Kidney (tissue), 14 donors: ENCODE measurements around the gene C10orf143. TPM values are rescaled to one million over a fixed set of nuclear protein-coding genes. Genes with fewer than 3 reads are reported as not detected.

Experiments used
- DNase-seq, 5 donors: peaks; one replicate each; pipeline ENCODE4 v3.0.0-alpha.2; 2013 to 2020
- FAIRE-seq: peaks from 2 replicates; lab custom pipeline; 2012; peaks lifted over from hg19 to GRCh38; lab: Jason Lieb, UNC
- H3K27ac ChIP-seq, 2 donors: one replicate each; pipeline ENCODE4 v1.7.0; 2013; ENCODE audit warnings: low read depth in 2 of 2, low read length in 2 of 2, inconsistent platforms in 1 of 2
- H3K27me3 ChIP-seq: one replicate; pipeline ENCODE4 v1.7.1; 2013; ENCODE audit warnings: low read length, inconsistent platforms; ENCODE audit not compliant: control insufficient read depth, insufficient read depth
- H3K36me3 ChIP-seq, 3 donors: one replicate each; pipeline versions ENCODE4 v1.7.0 to v1.7.1; 2013; ENCODE audit warnings: low read length in 3 of 3, control low read depth in 1 of 3, inconsistent platforms in 1 of 3; ENCODE audit not compliant: insufficient read depth in 3 of 3, control insufficient read depth in 2 of 3
- H3K4me1 ChIP-seq, 3 donors: one replicate each; pipeline versions ENCODE4 v1.7.0 to v1.7.1; 2013; ENCODE audit warnings: low read length in 3 of 3, inconsistent platforms in 1 of 3, low read depth in 1 of 3; ENCODE audit not compliant: control insufficient read depth in 2 of 3, insufficient read depth in 2 of 3
- H3K4me3 ChIP-seq, 3 donors: one replicate each; pipeline versions ENCODE4 v1.7.0 to v1.8.1; 2013; ENCODE audit warnings: low read length in 3 of 3, control low read depth in 1 of 3, inconsistent platforms in 1 of 3
- H3K9ac ChIP-seq, 3 donors: one replicate each; pipeline versions ENCODE4 v1.7.0 to v1.7.1; 2013; ENCODE audit warnings: low read length in 3 of 3, control low read depth in 1 of 3, inconsistent platforms in 1 of 3
- H3K9me3 ChIP-seq, 3 donors: one replicate each; pipeline versions ENCODE4 v1.7.0 to v1.7.1; 2013; ENCODE audit warnings: low read length in 3 of 3, control low read depth in 1 of 3, inconsistent platforms in 1 of 3; ENCODE audit not compliant: control insufficient read depth in 2 of 3, insufficient read depth in 1 of 3
- CTCF ChIP-seq: IDR thresholded peaks from 3 replicates; pipeline ENCODE4 v1.5.1; 2012; ENCODE audit warnings: mild to moderate bottlenecking, moderate library complexity, borderline replicate concordance; ENCODE audit not compliant: insufficient read depth; ENCODE audit errors: extremely low read depth
- intact Hi-C: fragments of 100-400 bp; cut with DNase I; formaldehyde crosslinking; loops from one replicate; pipeline ENCODE4 v1.11.1; 2022
- polyA plus RNA-seq: library from polyadenylated mRNA; stranded (reverse); fragments of 350-450 nt; fragmentation: Illumina TruSeq; extraction: RNeasy Lipid Tissue Mini Kit (QIAGEN cat#74804); gene quantifications from one replicate; pipeline ENCODE4 v1.2.3, GENCODE V29; 2014; ENCODE audit warnings: low read depth, low replicate concordance; ENCODE audit not compliant: insufficient read depth
- total RNA-seq: library from RNA; stranded (reverse); fragmentation: NEBNext Ultra II Directional; extraction: Animal tissue kit (Norgen Biotek cat#: 25700); gene quantifications from one replicate; pipeline ENCODE4 v1.2.1, GENCODE V29; 2021
- donor health status: control.
- donor health status: control.
- donor health status: control.
- donor health status: control.
- donor health status: control.
- donor health status: DM: yes; HTN: yes; CAD: no.
- donor health status: Normal renal cell carcinoma (clear cell type).

Gene C10orf143
- total and polyA plus RNA-seq, 2 donors from 2014 or later, result 6.6 to 9.2 TPM

GRCh38 chr10:130064783-130065182 lies 45.8 kb downstream of the C10orf143 start:
- no peaks in the 10 kb centered on the region for H3K4me1 ChIP-seq
- FAIRE-seq (no peak), DNase-seq (no peak)
- no peak overlapping the region for H3K9ac ChIP-seq
- H3K27me3 ChIP-seq, result no peaks in the 10 kb centered on the region
- no peak for TF ChIP-seq CTCF
- H3K9me3 ChIP-seq, result no peaks in the 10 kb centered on the region
- H3K27ac ChIP-seq, result no peak overlapping the region
- no peak overlapping the region for H3K4me3 ChIP-seq
- intact Hi-C loops, result no loop called here
- H3K36me3 ChIP-seq, result no peaks in the 10 kb centered on the region

- Histone ChIP-seq H3K27ac (no peak overlapping the region), H3K4me1 (no peaks in the 10 kb centered on the region), H3K4me3 (no peak overlapping the region), H3K27me3 (no peaks in the 10 kb centered on the region), H3K36me3 (no peaks in the 10 kb centered on the region), H3K9me3 (no peaks in the 10 kb centered on the region), H3K9ac (no peak overlapping the region)
- FAIRE-seq, result no peak
- intact Hi-C loops, result no loop called here
- DNase-seq, result no peak
- no peak for TF ChIP-seq CTCF
Measured at GRCh38 chr10:130062976-130063375, 47.7 kb downstream of the C10orf143 start.

GRCh38 chr10:130062201-130062600 lies 48.4 kb downstream of the C10orf143 start:
- H3K4me1 ChIP-seq, result no peaks in the 10 kb centered on the region
- H3K27me3 ChIP-seq, result no peaks in the 10 kb centered on the region
- no peaks in the 10 kb centered on the region for H3K9me3 ChIP-seq
- H3K4me3 ChIP-seq, result no peak overlapping the region
- no peak for FAIRE-seq
- no peak overlapping the region for H3K27ac ChIP-seq
- intact Hi-C loops, result no loop called here
- H3K36me3 ChIP-seq, result no peaks in the 10 kb centered on the region
- no peak for DNase-seq
- H3K9ac ChIP-seq, result no peak overlapping the region
- TF ChIP-seq CTCF, result no peak

GRCh38 chr10:130061760-130062159 lies 48.9 kb downstream of the C10orf143 start:
- FAIRE-seq (no peak), DNase-seq (peak in 1 of 5 donors; percentile 61)
- intact Hi-C loops, result no loop called here
- Histone ChIP-seq H3K27ac (no peak overlapping the region), H3K9ac (no peak overlapping the region), H3K4me1 (no peaks in the 10 kb centered on the region), H3K4me3 (no peak overlapping the region), H3K9me3 (no peaks in the 10 kb centered on the region), H3K36me3 (no peaks in the 10 kb centered on the region), H3K27me3 (no peaks in the 10 kb centered on the region)
- no peak for TF ChIP-seq CTCF
